ENCODE results near the gene ISCU. TPM values are rescaled to one million over a fixed set of nuclear protein-coding genes. Genes with fewer than 3 reads are reported as not detected.

Gene ISCU
- total RNA-seq, 1 donor from 2014 or later = 117 TPM

DNA sequence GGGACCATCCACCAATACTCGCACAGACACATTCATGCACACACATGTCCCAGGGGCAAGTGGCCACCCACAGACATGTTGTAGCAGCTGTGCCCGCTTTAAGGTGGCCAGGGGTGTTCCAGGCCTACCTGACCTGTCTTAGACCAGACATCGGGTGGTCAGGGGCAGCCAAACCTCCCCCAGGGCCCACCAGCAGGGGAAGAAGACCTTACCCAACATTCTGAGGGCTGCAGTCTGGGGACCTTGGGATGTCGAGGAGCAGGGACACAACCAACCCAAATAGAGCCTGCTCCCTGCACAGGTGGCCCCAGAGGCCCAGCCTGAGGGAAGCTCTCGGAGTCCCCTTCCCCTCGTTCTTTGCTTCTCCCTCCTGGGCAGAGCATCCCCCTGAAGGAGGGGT is 37.1 kb downstream of the ISCU start:
- no peak overlapping the region for H3K4me3 Mint-ChIP-seq
- no peaks in the 10 kb centered on the region for H3K4me1 Mint-ChIP-seq
- ChIA-PET CTCF (no interaction called here), POLR2A (no interaction called here)
- H3K36me3 Mint-ChIP-seq (ENCODE audit: low read depth) = no peaks in the 10 kb centered on the region
- H3K9me3 Mint-ChIP-seq = no peaks in the 10 kb centered on the region
- TF ChIP-seq, protein P1, sequence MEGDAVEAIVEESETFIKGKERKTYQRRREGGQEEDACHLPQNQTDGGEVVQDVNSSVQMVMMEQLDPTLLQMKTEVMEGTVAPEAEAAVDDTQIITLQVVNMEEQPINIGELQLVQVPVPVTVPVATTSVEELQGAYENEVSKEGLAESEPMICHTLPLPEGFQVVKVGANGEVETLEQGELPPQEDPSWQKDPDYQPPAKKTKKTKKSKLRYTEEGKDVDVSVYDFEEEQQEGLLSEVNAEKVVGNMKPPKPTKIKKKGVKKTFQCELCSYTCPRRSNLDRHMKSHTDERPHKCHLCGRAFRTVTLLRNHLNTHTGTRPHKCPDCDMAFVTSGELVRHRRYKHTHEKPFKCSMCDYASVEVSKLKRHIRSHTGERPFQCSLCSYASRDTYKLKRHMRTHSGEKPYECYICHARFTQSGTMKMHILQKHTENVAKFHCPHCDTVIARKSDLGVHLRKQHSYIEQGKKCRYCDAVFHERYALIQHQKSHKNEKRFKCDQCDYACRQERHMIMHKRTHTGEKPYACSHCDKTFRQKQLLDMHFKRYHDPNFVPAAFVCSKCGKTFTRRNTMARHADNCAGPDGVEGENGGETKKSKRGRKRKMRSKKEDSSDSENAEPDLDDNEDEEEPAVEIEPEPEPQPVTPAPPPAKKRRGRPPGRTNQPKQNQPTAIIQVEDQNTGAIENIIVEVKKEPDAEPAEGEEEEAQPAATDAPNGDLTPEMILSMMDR (IDR thresholded peaks at IDR 0.05) = no peak
- no peaks in the 10 kb centered on the region for H3K27me3 Mint-ChIP-seq
- DNase-seq (no peak), ATAC-seq (ENCODE audit: low read depth) (no peak)
- intact Hi-C loops (cut with micrococcal nuclease) = no loop called here
- no peak overlapping the region for H3K27ac Mint-ChIP-seq

DNA sequence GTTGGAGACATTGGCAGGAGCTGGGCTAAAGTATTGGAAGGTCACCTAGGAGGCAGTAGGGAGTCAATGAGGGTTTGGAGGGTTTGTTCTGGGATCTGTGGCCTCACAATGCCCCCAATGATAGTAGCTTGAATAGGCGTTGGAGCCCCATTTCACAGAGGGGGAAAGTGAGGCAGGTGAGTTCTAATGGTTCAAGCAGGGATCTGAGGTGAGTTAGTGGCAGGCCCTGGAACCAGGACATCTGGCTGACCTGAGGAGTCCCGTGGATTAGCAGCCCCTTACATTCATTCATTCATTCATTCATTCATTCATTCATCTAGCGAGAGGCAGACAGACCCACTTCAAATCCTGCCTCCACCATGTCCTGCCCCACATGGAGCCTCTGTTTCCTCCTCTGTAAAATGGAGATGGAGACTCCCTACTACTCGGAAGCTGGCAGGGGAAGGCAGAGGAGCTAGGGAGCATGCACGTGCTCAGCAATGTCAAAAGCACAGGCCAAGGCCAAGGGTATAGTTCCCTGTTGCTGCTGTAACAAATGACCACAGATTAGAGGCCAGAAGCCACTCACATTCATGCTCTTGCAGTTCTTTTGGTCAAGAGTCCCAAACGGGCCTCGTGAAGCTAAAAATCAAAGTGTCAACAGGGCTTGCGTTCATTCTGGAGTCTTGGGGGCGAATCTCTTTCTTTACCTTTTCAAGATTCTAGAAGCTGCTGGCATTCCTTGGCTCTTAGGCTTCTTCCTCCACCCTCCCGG is 37.7 kb downstream of the ISCU start:
- ATAC-seq (ENCODE audit: low read depth) (no peak), DNase-seq (no peak)
- Mint-ChIP-seq H3K4me1 (no peaks in the 10 kb centered on the region), H3K36me3 (ENCODE audit: low read depth) (no peaks in the 10 kb centered on the region), H3K4me3 (no peak overlapping the region), H3K27me3 (no peaks in the 10 kb centered on the region), H3K27ac (no peak overlapping the region), H3K9me3 (no peaks in the 10 kb centered on the region)
- POLR2A ChIA-PET = interaction anchor here (0.7 kb wide), 1 partner anchor 18 kb away, joined by 3 read pairs; no protein-coding TSS in a partner anchor
- TF ChIP-seq, protein P1 (IDR thresholded peaks at IDR 0.05) = no peak
- intact Hi-C loops (cut with micrococcal nuclease) = no loop called here
- CTCF ChIA-PET = no interaction called here

DNA sequence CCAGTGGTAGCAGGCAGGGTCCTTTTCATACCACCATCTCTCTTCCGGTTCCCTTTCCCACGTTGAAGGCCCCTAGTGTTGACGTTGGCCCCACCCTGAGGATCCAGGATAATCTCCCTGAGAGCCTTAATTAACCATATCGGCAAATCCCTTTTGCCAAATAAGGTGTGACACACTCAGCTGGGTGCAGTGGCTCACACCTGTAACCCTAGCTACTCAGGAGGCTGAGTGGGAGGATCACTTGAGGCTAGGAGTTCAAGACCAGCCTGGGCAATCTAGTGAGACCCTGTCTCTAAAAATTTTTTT is 38.3 kb downstream of the ISCU start:
- Mint-ChIP-seq H3K27me3 (no peaks in the 10 kb centered on the region), H3K27ac (no peak overlapping the region), H3K4me3 (no peak overlapping the region), H3K9me3 (no peaks in the 10 kb centered on the region), H3K36me3 (ENCODE audit: low read depth) (no peaks in the 10 kb centered on the region), H3K4me1 (no peaks in the 10 kb centered on the region)
- no peak for ATAC-seq (ENCODE audit: low read depth)
- POLR2A ChIA-PET = interaction anchor here (0.7 kb wide), 1 partner anchor 18 kb away, joined by 3 read pairs; no protein-coding TSS in a partner anchor
- TF ChIP-seq, protein P1 (IDR thresholded peaks at IDR 0.05) = no peak
- intact Hi-C loops (cut with micrococcal nuclease) = no loop called here
- no peak for DNase-seq
- CTCF ChIA-PET = no interaction called here

DNA sequence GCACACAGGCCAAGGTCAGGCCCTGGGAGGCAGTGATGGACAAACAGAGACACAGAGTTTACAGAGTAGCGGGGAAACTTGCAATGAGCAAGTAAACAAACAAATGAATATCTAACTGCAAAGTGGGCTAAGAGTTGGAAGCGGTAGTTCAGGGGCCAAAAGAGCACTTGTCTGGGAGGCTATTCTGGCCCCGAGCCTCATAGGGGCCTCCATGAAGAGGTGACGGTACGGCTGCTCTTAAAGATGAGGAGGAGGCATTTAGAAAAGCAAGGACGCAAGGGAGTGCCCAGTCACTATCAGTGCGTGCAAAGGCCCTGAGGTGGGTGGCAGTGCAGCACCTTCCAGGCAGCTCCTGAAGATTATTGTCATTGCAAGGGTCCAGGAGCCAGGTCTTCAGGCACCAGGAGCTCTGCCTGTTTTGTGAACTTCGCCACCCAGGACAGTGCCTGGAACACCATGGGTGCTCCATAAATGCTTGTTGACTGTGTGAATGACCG is 39.9 kb downstream of the ISCU start:
- no peaks in the 10 kb centered on the region for H3K36me3 Mint-ChIP-seq (ENCODE audit: low read depth)
- ATAC-seq (ENCODE audit: low read depth) (no peak), DNase-seq (no peak)
- ChIA-PET POLR2A (no interaction called here), CTCF (no interaction called here)
- no peaks in the 10 kb centered on the region for H3K27me3 Mint-ChIP-seq
- no peak overlapping the region for H3K27ac Mint-ChIP-seq
- no peaks in the 10 kb centered on the region for H3K4me1 Mint-ChIP-seq
- TF ChIP-seq, protein P1 (IDR thresholded peaks at IDR 0.05) = no peak
- intact Hi-C loops (cut with micrococcal nuclease) = no loop called here
- H3K4me3 Mint-ChIP-seq = no peak overlapping the region
- no peaks in the 10 kb centered on the region for H3K9me3 Mint-ChIP-seq

DNA sequence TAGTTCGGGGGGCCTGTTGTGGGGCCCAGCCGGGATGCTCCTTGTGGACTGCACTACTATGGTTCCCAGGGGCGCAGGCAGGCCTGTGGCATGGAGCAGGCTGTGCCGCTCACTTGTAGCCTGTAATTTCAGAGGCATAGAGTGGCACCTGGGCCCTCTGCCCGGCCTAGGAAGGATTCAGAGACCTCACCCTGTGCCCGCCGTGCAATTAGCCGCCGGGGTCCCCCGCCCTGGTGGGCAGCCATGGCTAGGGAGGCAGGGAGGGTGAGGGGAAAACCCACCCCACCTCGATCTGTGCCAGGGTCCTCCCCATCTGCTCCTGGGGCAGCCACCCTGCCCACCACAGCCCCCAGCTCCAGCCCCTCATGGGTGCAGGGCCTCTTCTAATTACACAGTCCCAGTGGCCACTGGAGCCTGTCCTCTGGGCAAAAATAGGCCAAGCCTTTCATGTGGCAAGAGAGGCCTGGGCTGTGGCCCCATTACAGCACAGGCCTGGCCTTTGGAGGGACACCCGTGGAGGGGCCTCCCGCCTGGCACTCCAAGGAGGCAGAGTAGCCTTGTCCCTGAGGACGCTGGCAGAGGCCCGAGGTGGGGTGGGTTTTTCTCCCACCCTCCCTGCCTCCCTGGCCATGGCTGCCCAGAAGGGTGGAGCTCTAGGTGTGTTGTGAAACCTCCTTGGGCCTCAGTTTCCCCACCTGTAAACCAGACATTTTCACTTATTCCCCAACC is 40.7 kb downstream of the ISCU start:
- H3K27me3 Mint-ChIP-seq = peaks cover 3% of the 10 kb centered on the region
- ATAC-seq (ENCODE audit: low read depth) = no peak
- no peak overlapping the region for H3K27ac Mint-ChIP-seq
- TF ChIP-seq, protein P1 (IDR thresholded peaks at IDR 0.05) = no peak
- H3K4me1 Mint-ChIP-seq = no peaks in the 10 kb centered on the region
- no peak for DNase-seq
- intact Hi-C loops (cut with micrococcal nuclease) = no loop called here
- ChIA-PET CTCF (no interaction called here), POLR2A (no interaction called here)
- H3K4me3 Mint-ChIP-seq = no peak overlapping the region
- H3K36me3 Mint-ChIP-seq (ENCODE audit: low read depth) = no peaks in the 10 kb centered on the region
- H3K9me3 Mint-ChIP-seq = no peaks in the 10 kb centered on the region
